Endodermal cell (in vitro differentiated cells): ENCODE data around the gene YWHAQ. TPM values are rescaled to one million over a fixed set of nuclear protein-coding genes. Genes with fewer than 3 reads are reported as not detected.

Experiments used
- DNase-seq: peaks from one replicate; pipeline ENCODE4 v3.0.0-alpha.2; 2017
- H3K27ac ChIP-seq: 2 replicates; pipeline ENCODE4 v1.5.1; 2013; ENCODE audit warnings: mild to moderate bottlenecking, low read depth, low read length, moderate library complexity
- H3K27me3 ChIP-seq: 2 replicates; pipeline ENCODE4 v1.6.1; 2013; ENCODE audit warnings: mild to moderate bottlenecking, low read length, moderate library complexity; ENCODE audit not compliant: insufficient read depth, control insufficient read depth, poor library complexity, severe bottlenecking
- H3K36me3 ChIP-seq: 2 replicates; pipeline ENCODE4 v1.7.0; 2013; ENCODE audit warnings: mild to moderate bottlenecking, low read length, moderate library complexity; ENCODE audit not compliant: control insufficient read depth, insufficient read depth
- H3K4me1 ChIP-seq: one replicate; pipeline ENCODE4 v1.7.0; 2013; ENCODE audit warnings: low read length; ENCODE audit not compliant: control insufficient read depth, insufficient read depth
- H3K4me3 ChIP-seq: 2 replicates; pipeline ENCODE4 v1.5.1; 2013; ENCODE audit warnings: mild to moderate bottlenecking, low read length, moderate library complexity
- H3K9ac ChIP-seq: 2 replicates; pipeline ENCODE4 v1.6.1; 2013; ENCODE audit warnings: mild to moderate bottlenecking, low read length, moderate library complexity; ENCODE audit not compliant: poor library complexity, severe bottlenecking; ENCODE audit errors: extremely low read depth
- H3K9me3 ChIP-seq: 2 replicates; pipeline ENCODE4 v1.6.1; 2013; ENCODE audit warnings: mild to moderate bottlenecking, low read length, moderate library complexity; ENCODE audit not compliant: control insufficient read depth
- H3K27ac Mint-ChIP-seq: 2 replicates; pipeline ENCODE4 v1.8.0; 2020; ENCODE audit warnings: mixed read lengths
- H3K27me3 Mint-ChIP-seq: 2 replicates; pipeline ENCODE4 v1.8.0; 2021; ENCODE audit warnings: mild to moderate bottlenecking, mixed read lengths; ENCODE audit not compliant: insufficient read depth
- H3K36me3 Mint-ChIP-seq: 2 replicates; pipeline ENCODE4 v1.8.0; 2020; ENCODE audit warnings: low read depth, mixed read lengths
- H3K4me1 Mint-ChIP-seq: 2 replicates; pipeline ENCODE4 v1.8.0; 2020; ENCODE audit warnings: mixed read lengths
- H3K4me3 Mint-ChIP-seq: 2 replicates; pipeline ENCODE4 v1.8.0; 2020; ENCODE audit warnings: mild to moderate bottlenecking, moderate library complexity, mixed read lengths
- H3K9me3 Mint-ChIP-seq: 2 replicates; pipeline ENCODE4 v1.8.0; 2020; ENCODE audit warnings: mild to moderate bottlenecking, mixed read lengths
- WGBS, 2 experiments: methylation state at CpG; one replicate each; pipeline versions ENCODE4 v1.1.5 to v1.1.7; 2013; ENCODE audit warnings: missing lambda C conversion rate in 2 of 2, mixed read lengths in 1 of 2; ENCODE audit not compliant: insufficient coverage in 1 of 2, insufficient read length in 1 of 2; 5-methylcytosine and 5-hydroxymethylcytosine counted together
- total RNA-seq, 2 donors: library from RNA; stranded (reverse); fragmentation: NEBNext Ultra II Directional in 1 of 2; extraction: Animal tissue kit (Norgen Biotek cat#: 25700) in 1 of 2; gene quantifications; 2 replicates in 1 of 2; 3 replicates in 1 of 2; pipeline ENCODE4 v1.2.1, GENCODE V29; 2021
- TF ChIP-seq, protein P1 (sequence below): fragments of 200-600 bp; sonication (generic); conservative IDR thresholded peaks from 2 replicates; pipeline ENCODE4 v1.5.0; 2021; ENCODE audit warnings: antibody characterized with exemption, mild to moderate bottlenecking

Gene YWHAQ
- total RNA-seq, 2 donors from 2014 or later = 357 to 374 TPM

DNA sequence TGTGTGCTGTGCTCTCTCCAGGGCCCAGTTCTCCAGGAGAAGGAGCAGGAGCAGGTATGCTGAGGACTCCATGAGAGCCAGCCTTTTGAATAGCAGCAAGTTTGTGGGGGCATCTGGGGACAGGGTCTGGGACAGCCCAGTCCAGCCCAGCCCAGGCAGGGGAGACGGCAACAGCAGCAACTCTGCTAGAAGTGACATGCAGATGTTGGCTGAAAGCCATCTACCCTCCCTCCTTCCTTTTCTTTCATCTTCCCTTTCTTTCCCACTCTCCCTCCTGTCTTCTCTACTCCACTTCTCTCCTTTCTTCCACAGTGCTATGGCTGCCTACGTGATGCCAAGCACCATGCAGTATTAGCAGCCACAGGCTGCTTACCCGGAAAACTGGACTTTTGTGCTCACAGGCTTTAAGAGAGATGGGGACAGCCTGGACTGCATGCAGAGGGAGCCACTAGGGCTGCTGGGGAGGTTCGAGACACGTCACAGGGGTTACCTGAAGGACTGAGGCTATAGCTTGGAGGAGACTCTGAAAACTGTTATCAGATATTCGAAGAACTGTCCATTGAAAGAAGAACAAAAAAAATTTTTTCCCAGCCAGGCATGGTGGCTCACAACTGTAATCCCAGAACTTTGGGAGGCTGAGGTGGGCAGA, 23.8 kb upstream of the YWHAQ start:
- Histone ChIP-seq H3K4me3 (no peak overlapping the region), H3K9ac (no peak overlapping the region), H3K36me3 (no peaks in the 10 kb centered on the region), H3K4me1 (no peaks in the 10 kb centered on the region), H3K9me3 (no peaks in the 10 kb centered on the region), H3K27me3 (no peaks in the 10 kb centered on the region), H3K27ac (no peak overlapping the region)
- Mint-ChIP-seq H3K27ac (no peak overlapping the region), H3K9me3 (no peaks in the 10 kb centered on the region), H3K4me3 (no peak overlapping the region), H3K4me1 (peaks cover 26% of the 10 kb centered on the region), H3K27me3 (no peaks in the 10 kb centered on the region), H3K36me3 (no peaks in the 10 kb centered on the region)
- 92 to 96% methylated on average over 4 to 6 of the region's 6 CpGs for WGBS, 2 experiments
- peak; percentile 50 for DNase-seq
- TF ChIP-seq, protein P1, sequence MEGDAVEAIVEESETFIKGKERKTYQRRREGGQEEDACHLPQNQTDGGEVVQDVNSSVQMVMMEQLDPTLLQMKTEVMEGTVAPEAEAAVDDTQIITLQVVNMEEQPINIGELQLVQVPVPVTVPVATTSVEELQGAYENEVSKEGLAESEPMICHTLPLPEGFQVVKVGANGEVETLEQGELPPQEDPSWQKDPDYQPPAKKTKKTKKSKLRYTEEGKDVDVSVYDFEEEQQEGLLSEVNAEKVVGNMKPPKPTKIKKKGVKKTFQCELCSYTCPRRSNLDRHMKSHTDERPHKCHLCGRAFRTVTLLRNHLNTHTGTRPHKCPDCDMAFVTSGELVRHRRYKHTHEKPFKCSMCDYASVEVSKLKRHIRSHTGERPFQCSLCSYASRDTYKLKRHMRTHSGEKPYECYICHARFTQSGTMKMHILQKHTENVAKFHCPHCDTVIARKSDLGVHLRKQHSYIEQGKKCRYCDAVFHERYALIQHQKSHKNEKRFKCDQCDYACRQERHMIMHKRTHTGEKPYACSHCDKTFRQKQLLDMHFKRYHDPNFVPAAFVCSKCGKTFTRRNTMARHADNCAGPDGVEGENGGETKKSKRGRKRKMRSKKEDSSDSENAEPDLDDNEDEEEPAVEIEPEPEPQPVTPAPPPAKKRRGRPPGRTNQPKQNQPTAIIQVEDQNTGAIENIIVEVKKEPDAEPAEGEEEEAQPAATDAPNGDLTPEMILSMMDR = no peak

- Histone ChIP-seq H3K27me3 (no peaks in the 10 kb centered on the region), H3K4me1 (no peaks in the 10 kb centered on the region), H3K9ac (no peak overlapping the region), H3K9me3 (no peaks in the 10 kb centered on the region), H3K4me3 (no peak overlapping the region), H3K27ac (no peak overlapping the region), H3K36me3 (no peaks in the 10 kb centered on the region)
- DNase-seq = no peak
- 84 to 90% methylated on average over 7 to 10 of the region's 10 CpGs for WGBS, 2 experiments
- no peaks in the 10 kb centered on the region for H3K9me3 Mint-ChIP-seq
- no peaks in the 10 kb centered on the region for H3K36me3 Mint-ChIP-seq
- H3K27ac Mint-ChIP-seq = no peak overlapping the region
- TF ChIP-seq, protein P1 = no peak
- H3K27me3 Mint-ChIP-seq = no peaks in the 10 kb centered on the region
- peaks cover 31% of the 10 kb centered on the region for H3K4me1 Mint-ChIP-seq
- no peak overlapping the region for H3K4me3 Mint-ChIP-seq
Measured at GRCh38 chr2:9653485-9654271, 22.9 kb upstream of the YWHAQ start.

DNA sequence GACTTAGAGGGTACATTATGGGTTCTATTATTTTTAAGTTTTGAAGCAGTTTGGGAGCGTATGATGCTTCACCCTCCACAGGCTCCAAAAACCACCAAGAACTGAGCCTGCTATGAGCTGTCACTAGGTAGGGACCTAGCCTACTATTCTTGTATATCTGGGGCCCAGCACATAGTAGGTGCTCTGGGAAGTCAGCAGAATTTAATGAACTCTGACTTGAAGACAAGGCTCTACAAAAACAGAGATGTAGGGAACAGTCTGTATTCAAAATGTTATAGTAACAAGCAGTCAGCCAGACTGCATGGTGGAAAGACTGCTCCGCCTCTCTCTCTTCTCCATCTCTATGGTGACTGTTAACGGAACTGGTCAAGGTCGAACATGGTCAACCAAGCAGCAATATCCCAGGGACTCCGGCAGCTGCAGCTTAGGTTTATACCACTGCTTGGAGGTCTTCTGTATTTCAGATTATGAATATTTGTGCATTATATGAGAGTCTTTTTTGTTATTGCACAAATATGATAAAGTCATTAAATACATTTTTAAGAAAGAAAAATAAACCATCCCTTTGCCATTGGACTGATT, 22.2 kb upstream of the YWHAQ start:
- Histone ChIP-seq H3K36me3 (no peaks in the 10 kb centered on the region), H3K9ac (no peak overlapping the region), H3K4me1 (no peaks in the 10 kb centered on the region), H3K9me3 (no peaks in the 10 kb centered on the region), H3K27ac (no peak overlapping the region), H3K4me3 (no peak overlapping the region), H3K27me3 (no peaks in the 10 kb centered on the region)
- DNase-seq = no peak
- peaks cover 29% of the 10 kb centered on the region for H3K4me1 Mint-ChIP-seq
- H3K36me3 Mint-ChIP-seq = no peaks in the 10 kb centered on the region
- H3K27ac Mint-ChIP-seq = no peak overlapping the region
- no peak overlapping the region for H3K4me3 Mint-ChIP-seq
- 86 to 100% methylated on average over 1 to 5 of the region's 5 CpGs for WGBS, 2 experiments
- H3K27me3 Mint-ChIP-seq = no peaks in the 10 kb centered on the region
- TF ChIP-seq, protein P1 = no peak
- no peaks in the 10 kb centered on the region for H3K9me3 Mint-ChIP-seq
